Chondrocyte (in vitro differentiated cells): ENCODE data around the gene NLRP6. TPM values are rescaled to one million over a fixed set of nuclear protein-coding genes. Genes with fewer than 3 reads are reported as not detected.

Experiments used
- DNase-seq: peaks from one replicate; pipeline ENCODE4 v3.0.0; 2021; ENCODE audit warnings: mixed read lengths, low spot score
- H3K27ac Mint-ChIP-seq: one replicate; pipeline ENCODE4 v1.8.0; 2021; ENCODE audit warnings: mild to moderate bottlenecking, moderate library complexity, mixed read lengths; ENCODE audit not compliant: unreplicated experiment
- H3K27me3 Mint-ChIP-seq: 2 replicates; pipeline ENCODE4 v1.8.0; 2021; ENCODE audit warnings: low read depth, mixed read lengths
- H3K36me3 Mint-ChIP-seq: 2 replicates; pipeline ENCODE4 v1.8.0; 2021; ENCODE audit warnings: low read depth, mixed read lengths
- H3K4me1 Mint-ChIP-seq: 2 replicates; pipeline ENCODE4 v1.8.0; 2021; ENCODE audit warnings: low read depth, mild to moderate bottlenecking, mixed read lengths
- H3K4me3 Mint-ChIP-seq: one replicate; pipeline ENCODE4 v1.8.0; 2021; ENCODE audit warnings: mild to moderate bottlenecking, moderate library complexity, mixed read lengths; ENCODE audit not compliant: unreplicated experiment
- H3K9me3 Mint-ChIP-seq: 2 replicates; pipeline ENCODE4 v1.8.0; 2021; ENCODE audit warnings: low read depth, mixed read lengths
- CTCF ChIP-seq: fragments of 200-600 bp; sonication (generic); IDR thresholded peaks from 2 replicates; pipeline ENCODE4 v1.5.0; 2021; ENCODE audit warnings: antibody characterized with exemption, mild to moderate bottlenecking, moderate library complexity
- total RNA-seq: library from RNA; stranded (reverse); gene quantifications from 3 replicates; pipeline ENCODE4 v1.2.1, GENCODE V29; 2021

The NLRP6 gene
- total RNA-seq, 1 donor from 2014 or later, result not detected

GRCh38 chr11:272195-272930 lies 5.8 kb upstream of the NLRP6 start:
- DNase-seq, result no peak

GRCh38 chr11:272931-273198 lies 5.3 kb upstream of the NLRP6 start:
- no peak for TF ChIP-seq CTCF
- Mint-ChIP-seq H3K4me1 (peaks cover 7% of the 10 kb centered on the region), H3K9me3 (peaks cover 4% of the 10 kb centered on the region), H3K4me3 (no peak overlapping the region), H3K36me3 (peaks cover 1% of the 10 kb centered on the region), H3K27ac (no peak overlapping the region), H3K27me3 (peaks cover 13% of the 10 kb centered on the region)
- DNase-seq, result no peak

More at GRCh38 chr11:272195-272930, 5.8 kb upstream of the NLRP6 start:
- Mint-ChIP-seq H3K4me1 (peaks cover 7% of the 10 kb centered on the region), H3K36me3 (peaks cover 1% of the 10 kb centered on the region), H3K4me3 (no peak overlapping the region), H3K27ac (no peak overlapping the region), H3K9me3 (peaks cover 4% of the 10 kb centered on the region), H3K27me3 (peaks cover 11% of the 10 kb centered on the region)
- no peak for TF ChIP-seq CTCF

GRCh38 chr11:276219-276618 lies 2.0 kb upstream of the NLRP6 start:
- H3K9me3 Mint-ChIP-seq, result peaks cover 4% of the 10 kb centered on the region

GRCh38 chr11:279040-279965 lies 1.1 kb downstream of the NLRP6 start:
- peak; percentile 81 for DNase-seq
- H3K4me1 Mint-ChIP-seq, result no peaks in the 10 kb centered on the region
- H3K36me3 Mint-ChIP-seq, result peaks cover 1% of the 10 kb centered on the region
- peaks cover 7% of the 10 kb centered on the region for H3K27me3 Mint-ChIP-seq
- no peak overlapping the region for H3K4me3 Mint-ChIP-seq
- H3K9me3 Mint-ChIP-seq, result peaks cover 4% of the 10 kb centered on the region
- no peak overlapping the region for H3K27ac Mint-ChIP-seq
- TF ChIP-seq CTCF, result no peak

More at GRCh38 chr11:276219-276618, 2.0 kb upstream of the NLRP6 start:
- no peaks in the 10 kb centered on the region for H3K4me1 Mint-ChIP-seq
- TF ChIP-seq CTCF, result no peak
- H3K4me3 Mint-ChIP-seq, result no peak overlapping the region
- DNase-seq, result no peak
- H3K27ac Mint-ChIP-seq, result no peak overlapping the region
- peaks cover 4% of the 10 kb centered on the region for H3K27me3 Mint-ChIP-seq
- peaks cover 1% of the 10 kb centered on the region for H3K36me3 Mint-ChIP-seq

- peak; percentile 77 for DNase-seq
- Mint-ChIP-seq H3K4me3 (no peak overlapping the region), H3K9me3 (peaks cover 4% of the 10 kb centered on the region), H3K4me1 (no peaks in the 10 kb centered on the region), H3K27ac (no peak overlapping the region), H3K36me3 (peaks cover 1% of the 10 kb centered on the region), H3K27me3 (peaks cover 7% of the 10 kb centered on the region)
- TF ChIP-seq CTCF, result no peak
These were observed 1.9 kb downstream of the NLRP6 start for GRCh38 chr11:279966-280705.
